Right lobe of liver (tissue), 6 donors: ENCODE measurements around the gene ARSG. TPM values are rescaled to one million over a fixed set of nuclear protein-coding genes. Genes with fewer than 3 reads are reported as not detected.

Source experiments
- ATAC-seq, 4 donors: fragments of 200-7000 bp; cut with Tn5 transposase; one replicate each; pipeline ENCODE4 v1.9.1; 2020; ENCODE audit warnings: mild to moderate bottlenecking in 4 of 4, moderate library complexity in 4 of 4
- DNase-seq, 3 donors: peaks; one replicate each; pipeline ENCODE4 v3.0.0-alpha.2; 2020
- H3K27ac ChIP-seq, 3 donors: fragments of 200-600 bp; one replicate each; pipeline ENCODE4 v1.8.0; 2022
- H3K27me3 ChIP-seq, 2 donors: fragments of 200-600 bp; one replicate each; pipeline ENCODE4 v1.8.0; 2022
- H3K36me3 ChIP-seq, 4 donors: fragments of 200-600 bp; sonication (generic) in 1 of 4; one replicate each; pipeline versions ENCODE4 v1.5.1 to v1.8.0; 2017 to 2022; ENCODE audit warnings: control low read depth in 1 of 4
- H3K4me1 ChIP-seq, 4 donors: fragments of 200-600 bp; sonication (generic) in 1 of 4; one replicate each; pipeline versions ENCODE4 v1.5.1 to v1.8.0; 2017 to 2022; ENCODE audit warnings: control low read depth in 1 of 4
- H3K4me3 ChIP-seq, 3 donors: fragments of 200-600 bp; one replicate each; pipeline ENCODE4 v1.8.0; 2022
- H3K9me3 ChIP-seq, 4 donors: fragments of 200-600 bp; sonication (generic) in 1 of 4; one replicate each; pipeline versions ENCODE4 v1.5.1 to v1.8.0; 2017 to 2022; ENCODE audit warnings: control low read depth in 1 of 4
- POLR2A ChIP-seq: fragments of 450-650 bp; IDR thresholded peaks from one replicate; pipeline ENCODE4 v1.6.1; 2017; ENCODE audit warnings: antibody characterized with exemption, mild to moderate bottlenecking
- WGBS: methylation state at CpG from one replicate; pipeline ENCODE4 v1.1.6; 2018; ENCODE audit warnings: low coverage, low lambda C conversion rate; ENCODE audit not compliant: insufficient coverage; ENCODE audit errors: missing lambda C conversion rate; 5-methylcytosine and 5-hydroxymethylcytosine counted together
- intact Hi-C, 2 donors: fragments of 100-400 bp; cut with DNase I; formaldehyde crosslinking; loops; one replicate each; pipeline versions ENCODE4 v1.11.2 to v1.14.1; 2022
- total RNA-seq, 6 experiments: library from RNA; depleted of rRNA in 2 of 6; stranded (reverse); fragments of >200 nt in 2 of 6; fragmentation: NEBNext Ultra II Directional in 3 of 6; extraction: Animal tissue kit (Norgen Biotek cat#: 25700) in 3 of 6; gene quantifications; one replicate each; pipeline versions ENCODE4 v1.1.0 to v1.2.4, GENCODE V29; 2016 to 2023
- TF ChIP-seq, protein P1 (sequence below), 4 donors: fragments of 200-600 bp in 3 of 4; fragments of 450-650 bp in 1 of 4; IDR thresholded peaks; one replicate each; pipeline versions ENCODE4 v1.5.1 to v1.8.0; 2016 to 2022; ENCODE audit warnings: antibody characterized with exemption in 4 of 4, mild to moderate bottlenecking in 2 of 4
- donor health status: DM: no; HTN: yes; CAD: no.
- donor health status: DM: no; HTN: no; CAD: no.
- donor health status: DM: no; HTN: no; CAD: no.
- donor health status: DM: no; HTN: yes; CAD: no.
- donor health status: DM: no; HTN: yes; CAD: no.

ARSG gene
- total RNA-seq, 6 experiments from 2014 or later: 1.2 to 3.3 (median 2.5) TPM

DNA sequence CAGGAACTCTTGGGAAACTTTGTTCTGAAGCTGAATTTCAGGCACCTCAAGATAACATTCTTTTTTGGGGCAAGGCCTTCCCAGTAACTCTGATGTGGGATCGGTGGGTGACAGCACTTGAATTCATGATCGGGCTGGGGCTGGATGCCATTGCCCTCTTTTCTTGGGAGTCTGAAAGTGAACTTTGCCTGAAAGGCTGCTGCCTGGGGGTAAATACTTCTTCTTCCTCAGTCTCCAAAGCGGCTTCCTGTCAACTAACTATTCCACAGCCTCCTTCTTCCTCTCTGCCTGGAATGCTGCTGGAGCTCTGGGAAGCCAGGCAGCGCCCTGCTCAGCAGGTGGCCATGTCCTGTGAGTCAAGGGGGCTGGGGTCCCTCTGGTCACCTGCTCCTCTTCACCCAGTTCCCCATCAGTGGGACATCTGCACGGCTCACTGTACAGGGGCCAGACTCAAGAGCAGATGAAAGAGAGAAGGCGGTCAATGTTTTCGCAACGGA is 86.5 kb downstream of the ARSG start:
- DNase-seq (no peak), ATAC-seq (no peak)
- 6% methylated on average over 5 of the region's 8 CpGs for WGBS
- peak; percentile 9 for TF ChIP-seq POLR2A
- TF ChIP-seq, protein P1, sequence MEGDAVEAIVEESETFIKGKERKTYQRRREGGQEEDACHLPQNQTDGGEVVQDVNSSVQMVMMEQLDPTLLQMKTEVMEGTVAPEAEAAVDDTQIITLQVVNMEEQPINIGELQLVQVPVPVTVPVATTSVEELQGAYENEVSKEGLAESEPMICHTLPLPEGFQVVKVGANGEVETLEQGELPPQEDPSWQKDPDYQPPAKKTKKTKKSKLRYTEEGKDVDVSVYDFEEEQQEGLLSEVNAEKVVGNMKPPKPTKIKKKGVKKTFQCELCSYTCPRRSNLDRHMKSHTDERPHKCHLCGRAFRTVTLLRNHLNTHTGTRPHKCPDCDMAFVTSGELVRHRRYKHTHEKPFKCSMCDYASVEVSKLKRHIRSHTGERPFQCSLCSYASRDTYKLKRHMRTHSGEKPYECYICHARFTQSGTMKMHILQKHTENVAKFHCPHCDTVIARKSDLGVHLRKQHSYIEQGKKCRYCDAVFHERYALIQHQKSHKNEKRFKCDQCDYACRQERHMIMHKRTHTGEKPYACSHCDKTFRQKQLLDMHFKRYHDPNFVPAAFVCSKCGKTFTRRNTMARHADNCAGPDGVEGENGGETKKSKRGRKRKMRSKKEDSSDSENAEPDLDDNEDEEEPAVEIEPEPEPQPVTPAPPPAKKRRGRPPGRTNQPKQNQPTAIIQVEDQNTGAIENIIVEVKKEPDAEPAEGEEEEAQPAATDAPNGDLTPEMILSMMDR (IDR thresholded peaks at IDR 0.05): no peak
- H3K4me1 ChIP-seq: peaks cover 2 to 34% (median 20%) of the 10 kb centered on the region in 4 donors
- no peaks in the 10 kb centered on the region for H3K36me3 ChIP-seq
- no peaks in the 10 kb centered on the region for H3K27me3 ChIP-seq
- no peaks in the 10 kb centered on the region for H3K9me3 ChIP-seq
- intact Hi-C loops: no loop called here
- H3K4me3 ChIP-seq: peak overlapping the region; percentile 0 to 44 (median 37)
- H3K27ac ChIP-seq: peak overlapping the region; percentile 65 to 95 (median 94)

DNA sequence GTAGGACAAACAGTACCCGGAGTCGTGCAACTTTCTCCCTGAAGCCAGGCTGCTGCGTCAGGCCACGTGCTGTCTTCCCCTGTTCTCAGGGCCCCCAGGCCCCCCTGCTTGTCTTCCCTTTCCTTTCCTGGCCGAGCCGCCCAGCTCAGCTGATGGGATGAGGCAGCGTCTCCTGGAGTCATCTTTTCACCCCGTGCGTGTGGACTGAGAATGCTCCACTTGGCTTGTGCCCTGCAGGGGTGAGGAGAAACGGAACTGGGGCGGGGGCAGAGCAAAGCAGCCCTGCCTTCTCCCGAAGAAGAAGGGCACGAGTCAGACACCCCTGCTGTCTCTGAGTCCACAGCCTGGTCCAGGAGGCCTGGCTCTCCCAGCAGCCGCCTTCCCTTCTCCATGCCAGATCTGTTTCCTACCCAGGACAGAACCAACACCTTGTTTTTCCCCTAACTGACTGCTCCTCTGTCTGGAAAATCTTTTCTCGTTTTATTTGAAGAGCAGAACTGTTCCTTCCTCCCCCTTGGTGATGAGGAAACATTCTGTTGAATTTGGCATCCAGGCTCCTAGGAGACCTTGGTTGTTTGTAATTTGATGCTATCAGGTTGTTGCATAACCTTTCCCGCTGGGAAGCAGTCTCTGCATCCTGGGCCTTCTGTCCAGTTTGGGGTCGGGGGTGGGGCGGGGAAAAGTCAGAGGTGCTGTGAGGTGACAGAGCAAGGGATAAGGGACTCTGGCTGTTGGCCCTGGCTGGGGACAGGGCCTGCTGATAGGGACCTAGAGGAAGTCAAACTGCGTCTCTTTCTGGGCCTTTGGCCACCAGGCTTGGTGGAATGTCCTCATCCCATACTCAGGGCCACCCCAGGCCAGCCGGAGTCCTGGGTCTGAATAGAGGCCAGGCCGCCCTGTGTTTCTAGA is 87.2 kb downstream of the ARSG start:
- intact Hi-C loops: no loop called here
- H3K4me3 ChIP-seq: peak overlapping the region; percentile 0 to 44 (median 37)

DNA sequence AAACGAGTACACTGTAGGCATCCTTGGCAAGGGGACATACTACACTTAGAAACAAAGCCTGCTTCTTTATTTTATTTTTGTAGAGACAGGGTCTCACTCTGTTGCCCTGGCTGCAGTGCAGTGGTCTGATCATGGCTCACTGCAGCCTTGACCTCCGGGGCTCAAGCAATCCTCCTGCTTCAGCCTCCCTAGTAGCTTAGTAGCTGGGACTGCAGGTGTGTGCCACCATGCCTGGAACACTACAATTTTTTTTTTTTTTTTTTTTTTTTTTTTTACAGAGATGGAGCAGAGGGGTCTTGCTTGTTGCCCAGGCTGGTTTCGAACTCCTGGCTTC is 87.8 kb downstream of the ARSG start:
- H3K4me1 ChIP-seq: peaks cover 2 to 46% (median 29%) of the 10 kb centered on the region in 4 donors

More for the DNA sequence above, 87.2 kb downstream of the ARSG start:
- H3K27me3 ChIP-seq: no peaks in the 10 kb centered on the region
- ATAC-seq: peak; percentile 81 to 89 (median 84)
- WGBS: 14% methylated on average over 19 of the region's 21 CpGs
- peak; percentile 91 to 98 (median 96) for DNase-seq
- no peaks in the 10 kb centered on the region for H3K36me3 ChIP-seq
- H3K27ac ChIP-seq: peak overlapping the region; percentile 65 to 95 (median 94)
- peak; percentile 41 for TF ChIP-seq POLR2A
- TF ChIP-seq, protein P1 (IDR thresholded peaks at IDR 0.05): no peak
- peaks cover 2 to 40% (median 24%) of the 10 kb centered on the region in 4 donors for H3K4me1 ChIP-seq
- H3K9me3 ChIP-seq: no peaks in the 10 kb centered on the region

DNA sequence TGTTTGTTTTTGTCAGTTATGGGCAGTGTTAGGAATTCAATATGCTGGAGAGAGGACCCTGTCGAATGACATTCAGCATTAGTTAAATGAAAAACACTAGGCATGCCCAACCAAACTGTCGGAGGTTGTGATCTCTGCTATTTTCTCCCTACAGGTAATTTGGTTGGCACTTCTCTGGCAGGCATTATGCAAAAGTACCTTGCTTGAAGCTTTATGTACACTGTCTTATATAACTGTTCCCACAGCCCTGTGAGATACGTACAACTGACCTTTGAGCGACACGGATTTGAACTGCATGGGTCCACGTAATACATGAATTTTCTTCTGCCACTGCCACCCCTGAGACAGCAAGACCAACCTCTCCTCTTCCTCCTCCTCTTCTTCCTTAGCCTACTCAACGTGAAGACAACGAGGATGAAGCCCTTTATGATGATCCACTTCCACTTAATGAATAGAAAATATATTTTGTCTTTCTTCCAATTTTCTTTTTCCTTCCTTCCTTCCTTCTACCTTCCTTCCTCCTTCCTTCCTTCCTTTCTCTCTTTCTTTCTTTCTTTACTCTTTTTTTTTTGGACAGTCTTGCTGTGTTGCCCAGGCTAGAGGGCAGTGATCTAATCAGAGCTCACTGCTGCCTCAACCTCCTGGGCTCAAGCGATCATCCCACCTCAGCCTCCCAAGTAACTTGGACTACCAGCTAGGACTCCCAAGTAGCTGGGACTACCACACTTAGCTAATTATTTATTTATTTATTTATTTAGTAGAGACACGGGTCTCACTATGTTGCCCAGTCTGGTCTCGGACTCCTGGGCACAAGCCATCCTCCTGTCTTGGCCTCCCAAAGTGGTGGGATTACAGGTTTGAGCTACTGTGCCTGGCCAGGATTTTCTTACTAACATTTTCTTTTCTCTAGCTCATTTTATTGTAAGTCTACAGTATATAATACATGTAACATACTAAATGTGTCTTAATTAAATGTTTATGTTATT is 88.7 kb downstream of the ARSG start:
- Histone ChIP-seq H3K4me1 (peaks cover 7 to 53% (median 29%) of the 10 kb centered on the region in 4 donors), H3K36me3 (no peaks in the 10 kb centered on the region), H3K27ac (peak overlapping the region; percentile 65 to 95 (median 94)), H3K27me3 (no peaks in the 10 kb centered on the region), H3K9me3 (no peaks in the 10 kb centered on the region), H3K4me3 (no peak overlapping the region)
- DNase-seq (no peak), ATAC-seq (no peak)
- 78% methylated on average over 11 of the region's 11 CpGs for WGBS
- intact Hi-C loops: no loop called here
- TF ChIP-seq POLR2A: no peak
- TF ChIP-seq, protein P1 (IDR thresholded peaks at IDR 0.05): no peak

More for the DNA sequence above, 87.8 kb downstream of the ARSG start:
- WGBS: 67% methylated on average over 1 of the region's 3 CpGs
- H3K4me3 ChIP-seq: no peak overlapping the region
- DNase-seq (no peak), ATAC-seq (no peak)
- peak overlapping the region; percentile 65 to 95 (median 94) for H3K27ac ChIP-seq
- H3K36me3 ChIP-seq: no peaks in the 10 kb centered on the region
- TF ChIP-seq, protein P1 (IDR thresholded peaks at IDR 0.05): peak in 1 of 4 donors; percentile 11
- TF ChIP-seq POLR2A: no peak
- intact Hi-C loops: no loop called here
- H3K27me3 ChIP-seq: no peaks in the 10 kb centered on the region
- no peaks in the 10 kb centered on the region for H3K9me3 ChIP-seq
